Gastrocnemius medialis (tissue), 4 donors: Measurements from ENCODE around the gene ZNF79. TPM values are rescaled to one million over a fixed set of nuclear protein-coding genes. Genes with fewer than 3 reads are reported as not detected.

Experiments used
- ATAC-seq, 2 donors: fragments of 150-250 bp; one replicate each; pipeline ENCODE4 v1.9.1; 2016
- DNase-seq, 2 donors: peaks; one replicate each; pipeline ENCODE4 v3.0.0-alpha.2; 2019
- H3K27ac ChIP-seq, 4 donors: fragments of 200-600 bp; sonication (generic); 1 replicate in 1 of 4; 2 replicates in 3 of 4; pipeline ENCODE4 v1.5.1; 2016 to 2018; ENCODE audit warnings: mild to moderate bottlenecking in 2 of 4, moderate library complexity in 1 of 4
- H3K27me3 ChIP-seq, 3 donors: fragments of 200-600 bp; sonication (generic) in 2 of 3; 1 replicate in 1 of 3; 2 replicates in 2 of 3; pipeline versions ENCODE4 v1.5.1 to v1.6.0; 2016 to 2019; ENCODE audit warnings: mild to moderate bottlenecking in 1 of 3, moderate library complexity in 1 of 3
- H3K36me3 ChIP-seq, 2 donors: fragments of 200-600 bp; sonication (generic) in 1 of 2; one replicate each; pipeline ENCODE4 v1.5.1; 2017 to 2018
- H3K4me1 ChIP-seq, 2 donors: fragments of 200-600 bp; sonication (generic) in 1 of 2; one replicate each; pipeline ENCODE4 v1.5.1; 2016 to 2017; ENCODE audit warnings: mild to moderate bottlenecking in 2 of 2
- H3K4me3 ChIP-seq, 4 donors: fragments of 200-600 bp; sonication (generic) in 3 of 4; 1 replicate in 1 of 4; 2 replicates in 3 of 4; pipeline ENCODE4 v1.5.1; 2016 to 2019; ENCODE audit warnings: mild to moderate bottlenecking in 2 of 4
- H3K9me3 ChIP-seq, 3 donors: fragments of 200-600 bp; sonication (generic) in 2 of 3; 1 replicate in 1 of 3; 2 replicates in 2 of 3; pipeline ENCODE4 v1.5.1; 2016 to 2019
- POLR2A ChIP-seq, 2 donors: fragments of 450-650 bp; IDR thresholded peaks; one replicate each; pipeline ENCODE4 v1.6.1; 2017; ENCODE audit warnings: antibody characterized with exemption in 2 of 2, mild to moderate bottlenecking in 2 of 2, moderate library complexity in 2 of 2
- in situ Hi-C, 4 donors: fragments of 200-750 bp; cut with MboI; loops; one replicate each; pipeline versions ENCODE4 v1.15.0 to v1.8.0; 2017; ENCODE audit warnings: low sequenced_read_pairs in 4 of 4
- intact Hi-C: fragments of 100-400 bp; cut with DNase I; formaldehyde crosslinking; loops from one replicate; pipeline ENCODE4 v1.15.1; 2023; ENCODE audit warnings: low total_unique reads
- total RNA-seq, 4 donors: library from RNA; depleted of rRNA; stranded (reverse); fragments of >200 nt; gene quantifications; one replicate each; pipeline versions ENCODE4 v1.1.0 to v1.2.3, GENCODE V29; 2016
- TF ChIP-seq, protein P1 (sequence below), 5 experiments: fragments of 450-650 bp in 3 of 5; fragments of 200-600 bp in 2 of 5; sonication (generic) in 2 of 5; IDR thresholded peaks in 4 of 5; conservative IDR thresholded peaks in 1 of 5; 1 replicate in 4 of 5; 2 replicates in 1 of 5; pipeline ENCODE4 v1.5.1; 2016 to 2019; ENCODE audit warnings: antibody characterized with exemption in 5 of 5, mild to moderate bottlenecking in 3 of 5, moderate library complexity in 3 of 5

ZNF79 gene
- total RNA-seq, 4 donors from 2014 or later, result 3.9 to 9.3 (median 6.4) TPM

GRCh38 chr9:127424676-127424999 is 456 bp downstream of the ZNF79 start:
- in situ Hi-C loops (loop anchor here in 1 of 4 donors (25.0 kb wide), 1 partner anchor 487 kb away; no protein-coding TSS in a partner anchor), intact Hi-C loops (loop anchor here (1.0 kb wide), 3 partner anchors 27 to 200 kb away; partner anchors contain the start of genes LRSAM1 and RPL12)
- DNase-seq (peak in 1 of 2 donors; percentile 14), ATAC-seq (peak; percentile 55 to 56)
- no peaks in the 10 kb centered on the region for H3K9me3 ChIP-seq
- TF ChIP-seq, protein P1, sequence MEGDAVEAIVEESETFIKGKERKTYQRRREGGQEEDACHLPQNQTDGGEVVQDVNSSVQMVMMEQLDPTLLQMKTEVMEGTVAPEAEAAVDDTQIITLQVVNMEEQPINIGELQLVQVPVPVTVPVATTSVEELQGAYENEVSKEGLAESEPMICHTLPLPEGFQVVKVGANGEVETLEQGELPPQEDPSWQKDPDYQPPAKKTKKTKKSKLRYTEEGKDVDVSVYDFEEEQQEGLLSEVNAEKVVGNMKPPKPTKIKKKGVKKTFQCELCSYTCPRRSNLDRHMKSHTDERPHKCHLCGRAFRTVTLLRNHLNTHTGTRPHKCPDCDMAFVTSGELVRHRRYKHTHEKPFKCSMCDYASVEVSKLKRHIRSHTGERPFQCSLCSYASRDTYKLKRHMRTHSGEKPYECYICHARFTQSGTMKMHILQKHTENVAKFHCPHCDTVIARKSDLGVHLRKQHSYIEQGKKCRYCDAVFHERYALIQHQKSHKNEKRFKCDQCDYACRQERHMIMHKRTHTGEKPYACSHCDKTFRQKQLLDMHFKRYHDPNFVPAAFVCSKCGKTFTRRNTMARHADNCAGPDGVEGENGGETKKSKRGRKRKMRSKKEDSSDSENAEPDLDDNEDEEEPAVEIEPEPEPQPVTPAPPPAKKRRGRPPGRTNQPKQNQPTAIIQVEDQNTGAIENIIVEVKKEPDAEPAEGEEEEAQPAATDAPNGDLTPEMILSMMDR (IDR thresholded peaks at IDR 0.05 in 4 of 5, conservative IDR thresholded peaks at IDR 0.05 in 1 of 5), result no peak
- TF ChIP-seq POLR2A (IDR thresholded peaks at IDR 0.05), result no peak
- peak overlapping the region; percentile 84 to 98 (median 92) for H3K4me3 ChIP-seq
- no peaks in the 10 kb centered on the region for H3K27me3 ChIP-seq
- H3K36me3 ChIP-seq, result peaks cover 0 to 13% of the 10 kb centered on the region in 2 donors
- peak overlapping the region; percentile 91 to 97 (median 95) for H3K27ac ChIP-seq
- peaks cover 34 to 36% of the 10 kb centered on the region in 2 donors for H3K4me1 ChIP-seq

DNA sequence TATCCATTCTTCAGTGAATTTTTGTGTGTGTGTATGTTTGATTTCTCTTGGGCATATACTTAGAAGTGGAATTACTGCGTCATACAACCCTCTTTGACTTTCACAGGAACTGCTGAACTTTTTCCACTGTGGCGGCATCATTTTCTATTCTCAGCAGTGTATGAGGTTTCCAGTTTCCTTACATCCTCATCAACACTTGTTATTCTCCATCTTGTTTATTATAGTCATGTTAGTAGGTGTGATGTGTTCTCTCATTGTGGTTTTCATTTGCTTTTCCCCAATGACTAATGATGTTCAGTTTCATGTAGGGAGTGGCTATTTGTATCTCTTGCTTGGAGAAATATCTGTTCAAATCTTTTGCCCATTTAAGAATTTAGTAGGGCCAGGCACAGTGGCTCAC is 2.6 kb downstream of the ZNF79 start:
- ATAC-seq, result no peak
- Histone ChIP-seq H3K27me3 (no peaks in the 10 kb centered on the region), H3K27ac (peak overlapping the region in 3 of 4 donors; percentile 91 to 96 (median 94)), H3K36me3 (peaks cover 0 to 26% of the 10 kb centered on the region in 2 donors), H3K4me3 (no peak overlapping the region), H3K9me3 (no peaks in the 10 kb centered on the region), H3K4me1 (peaks cover 33 to 34% of the 10 kb centered on the region in 2 donors)
- in situ Hi-C loops, result no loop called here
- TF ChIP-seq, protein P1 (IDR thresholded peaks at IDR 0.05 in 4 of 5, conservative IDR thresholded peaks at IDR 0.05 in 1 of 5), result no peak
- TF ChIP-seq POLR2A (IDR thresholded peaks at IDR 0.05), result no peak
- intact Hi-C loops, result no loop called here
- DNase-seq, result no peak

DNA sequence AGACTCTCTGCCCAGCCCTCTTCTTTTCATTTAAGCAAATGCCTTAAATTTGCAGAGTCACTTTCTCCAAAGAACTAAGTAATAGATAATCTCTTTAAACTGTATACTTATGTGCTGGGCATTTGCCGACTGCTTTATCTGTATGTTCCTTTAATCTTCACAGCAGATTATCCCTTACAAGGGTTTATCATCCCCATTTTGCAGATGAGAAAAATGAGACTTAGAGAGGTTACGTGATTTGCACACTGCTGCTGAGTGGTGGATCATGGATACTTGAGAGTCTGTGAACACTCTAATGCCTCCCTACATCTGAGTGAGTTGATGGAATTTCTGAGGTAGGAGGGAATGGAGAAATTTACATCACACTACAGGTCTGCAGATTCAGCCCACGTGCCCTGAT is 4.2 kb downstream of the ZNF79 start:
- no peak for DNase-seq
- H3K9me3 ChIP-seq, result no peaks in the 10 kb centered on the region
- H3K36me3 ChIP-seq, result peaks cover 0 to 33% of the 10 kb centered on the region in 2 donors
- H3K27ac ChIP-seq, result peak overlapping the region in 1 of 4 donors; percentile 96
- H3K4me3 ChIP-seq, result no peak overlapping the region
- H3K4me1 ChIP-seq, result peaks cover 21 to 23% of the 10 kb centered on the region in 2 donors
- no peaks in the 10 kb centered on the region for H3K27me3 ChIP-seq
- no peak for ATAC-seq
- intact Hi-C loops (no loop called here), in situ Hi-C loops (no loop called here)
- TF ChIP-seq, protein P1 (IDR thresholded peaks at IDR 0.05 in 4 of 5, conservative IDR thresholded peaks at IDR 0.05 in 1 of 5), result no peak
- no peak for TF ChIP-seq POLR2A (IDR thresholded peaks at IDR 0.05)

DNA sequence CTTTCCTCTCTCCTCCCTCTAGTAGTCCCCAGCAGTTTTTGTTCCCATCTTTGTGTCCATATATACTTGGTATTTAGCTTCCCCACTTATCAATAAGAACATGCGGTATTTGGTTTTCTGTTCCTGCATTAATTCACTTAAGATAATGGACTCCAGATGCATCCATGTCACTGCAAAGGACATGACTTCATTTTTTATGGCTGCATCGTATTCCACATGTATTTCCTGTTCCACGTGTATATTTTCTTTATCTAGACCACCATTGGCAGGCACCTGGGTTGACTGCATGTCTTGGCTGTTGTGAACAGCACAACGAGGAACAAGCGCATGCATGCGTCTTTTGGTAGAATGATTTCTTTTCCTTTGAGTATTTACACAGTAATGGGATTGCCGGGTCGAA is 6.2 kb downstream of the ZNF79 start:
- H3K4me1 ChIP-seq, result peaks cover 16 to 17% of the 10 kb centered on the region in 2 donors
- H3K9me3 ChIP-seq, result no peaks in the 10 kb centered on the region
- TF ChIP-seq, protein P1 (IDR thresholded peaks at IDR 0.05 in 4 of 5, conservative IDR thresholded peaks at IDR 0.05 in 1 of 5), result no peak
- no peak for TF ChIP-seq POLR2A (IDR thresholded peaks at IDR 0.05)
- DNase-seq (no peak), ATAC-seq (no peak)
- no peak overlapping the region for H3K4me3 ChIP-seq
- peaks cover 0 to 54% of the 10 kb centered on the region in 2 donors for H3K36me3 ChIP-seq
- no peak overlapping the region for H3K27ac ChIP-seq
- intact Hi-C loops (no loop called here), in situ Hi-C loops (no loop called here)
- no peaks in the 10 kb centered on the region for H3K27me3 ChIP-seq
